HG03175 (cell line): ENCODE results near the gene RERGL.
"Not testable (repeated sequence)": the region's sequence is repeated elsewhere in the genome, so short reads cannot be mapped to it uniquely, and the experiment has no call there.

Experiments used
- ATAC-seq: cut with Tn5 transposase; IDR thresholded peaks from one replicate; pipeline ENCODE4 v1.9.1; 2021; ENCODE audit warnings: mild to moderate bottlenecking, moderate library complexity; ENCODE audit not compliant: unreplicated experiment

The RERGL gene

GRCh38 chr12:18090093-18090492 lies at the start of gene RERGL:
RERGL (minus strand) TSS chr12:18090193; CDS start chr12:18090140, 53 bp downstream.
- no peak for ATAC-seq

- ATAC-seq = no peak
Measured at GRCh38 chr12:18139254-18139653, 49.3 kb upstream of the RERGL start.

- no peak for ATAC-seq
Measured at GRCh38 chr12:18135509-18135908, 45.5 kb upstream of the RERGL start.

- ATAC-seq = no peak
Measured at GRCh38 chr12:18135086-18135485, 45.1 kb upstream of the RERGL start.

GRCh38 chr12:18130851-18131250 lies 40.9 kb upstream of the RERGL start:
- no peak for ATAC-seq

GRCh38 chr12:18123707-18124106 lies 33.7 kb upstream of the RERGL start:
- ATAC-seq = no peak

- no peak for ATAC-seq
Measured at GRCh38 chr12:18120899-18121298, 30.9 kb upstream of the RERGL start.

- no peak for ATAC-seq
Measured at GRCh38 chr12:18108611-18109010, 18.6 kb upstream of the RERGL start.

GRCh38 chr12:18103624-18104023 lies 13.6 kb upstream of the RERGL start:
- no peak for ATAC-seq

- ATAC-seq = no peak
Measured at GRCh38 chr12:18101043-18101442, 11.1 kb upstream of the RERGL start.

GRCh38 chr12:18084080-18084479 lies 5.9 kb downstream of the RERGL start:
- ATAC-seq = no peak

- no peak for ATAC-seq
Measured at GRCh38 chr12:18079541-18080246, 10.3 kb downstream of the RERGL start.

- ATAC-seq = no peak
Measured at GRCh38 chr12:18074001-18074400, 16.0 kb downstream of the RERGL start.

GRCh38 chr12:18072723-18073122 lies 17.3 kb downstream of the RERGL start:
- ATAC-seq = no peak

- no peak for ATAC-seq
Measured at GRCh38 chr12:18071336-18071735, 18.7 kb downstream of the RERGL start.

GRCh38 chr12:18068355-18068754 lies 21.6 kb downstream of the RERGL start:
- ATAC-seq = no peak

GRCh38 chr12:18066666-18067065 lies 23.3 kb downstream of the RERGL start:
- no peak for ATAC-seq

GRCh38 chr12:18062867-18063266 lies 27.1 kb downstream of the RERGL start:
- not testable (repeated sequence) for ATAC-seq

GRCh38 chr12:18057051-18057450 lies 32.9 kb downstream of the RERGL start:
- ATAC-seq = no peak

GRCh38 chr12:18054925-18055619 lies 34.9 kb downstream of the RERGL start:
- no peak for ATAC-seq

- no peak for ATAC-seq
Measured at GRCh38 chr12:18045446-18045992, 44.5 kb downstream of the RERGL start.

- ATAC-seq = not testable (repeated sequence)
Measured at GRCh38 chr12:18040060-18040742, 49.8 kb downstream of the RERGL start.
